GM23338 (cell line): Measurements from ENCODE around the gene ZNF511. TPM values are rescaled to one million over a fixed set of nuclear protein-coding genes. Genes with fewer than 3 reads are reported as not detected.

ENCODE experiments used
- ATAC-seq: fragments of 200-7000 bp; cut with Tn5 transposase; 3 replicates; pipeline ENCODE4 v1.9.1; 2020
- DNase-seq: peaks from one replicate; pipeline ENCODE4 v3.0.0-alpha.2; 2015; ENCODE audit warnings: low spot score
- H2AFZ ChIP-seq: fragments of 200-600 bp; sonication (generic); 2 replicates; pipeline ENCODE4 v1.8.0; 2016; ENCODE audit warnings: antibody characterized with exemption, mild to moderate bottlenecking, moderate library complexity
- H3F3A ChIP-seq: fragments of 200-600 bp; sonication (generic); replicated peaks from 2 replicates; pipeline ENCODE4 v1.8.0; 2017; ENCODE audit warnings: antibody characterized with exemption, mixed run types, low read depth
- H3K27ac ChIP-seq: fragments of 200-600 bp; sonication (generic); 2 replicates; pipeline ENCODE4 v1.6.1; 2016; ENCODE audit warnings: low read depth
- H3K27me3 ChIP-seq: fragments of 200-600 bp; sonication (generic); 2 replicates; pipeline ENCODE4 v1.8.0; 2016; ENCODE audit warnings: mild to moderate bottlenecking, mixed run types, moderate library complexity; ENCODE audit not compliant: insufficient read depth
- H3K36me3 ChIP-seq: fragments of 200-600 bp; sonication (generic); 2 replicates; pipeline ENCODE4 v1.8.0; 2016; ENCODE audit warnings: mild to moderate bottlenecking; ENCODE audit not compliant: insufficient read depth
- H3K4me1 ChIP-seq: fragments of 200-600 bp; sonication (generic); 2 replicates; pipeline ENCODE4 v1.8.0; 2016; ENCODE audit warnings: mild to moderate bottlenecking, moderate library complexity; ENCODE audit not compliant: insufficient read depth
- H3K4me2 ChIP-seq: fragments of 200-600 bp; sonication (generic); 2 replicates; pipeline ENCODE4 v1.7.1; 2017; ENCODE audit warnings: mixed run types
- H3K4me3 ChIP-seq: fragments of 200-600 bp; sonication (generic); 2 replicates; pipeline ENCODE4 v1.6.1; 2016; ENCODE audit warnings: mixed run types
- H3K79me2 ChIP-seq: fragments of 200-600 bp; sonication (generic); replicated peaks from 2 replicates; pipeline ENCODE4 v1.8.0; 2017; ENCODE audit warnings: mild to moderate bottlenecking; ENCODE audit not compliant: insufficient read depth
- H3K9me2 ChIP-seq: fragments of 200-600 bp; sonication (generic); 2 replicates; pipeline ENCODE4 v1.8.0; 2017; ENCODE audit not compliant: insufficient read depth
- H4K20me1 ChIP-seq: fragments of 200-600 bp; sonication (generic); replicated peaks from 2 replicates; pipeline ENCODE4 v1.8.0; 2017; ENCODE audit warnings: mild to moderate bottlenecking; ENCODE audit not compliant: insufficient read depth
- H3K27ac Mint-ChIP-seq: 2 replicates; pipeline ENCODE4 v1.8.0; 2020; ENCODE audit warnings: inconsistent platforms, mild to moderate bottlenecking, moderate library complexity, mixed read lengths
- H3K27me3 Mint-ChIP-seq: 3 replicates; pipeline ENCODE4 v1.8.0; 2022; ENCODE audit warnings: low read depth, mild to moderate bottlenecking, moderate library complexity, mixed read lengths, inconsistent platforms; ENCODE audit not compliant: insufficient read depth, poor library complexity
- H3K36me3 Mint-ChIP-seq: 3 replicates; pipeline ENCODE4 v1.8.0; 2021; ENCODE audit warnings: low read depth, mild to moderate bottlenecking, inconsistent platforms, moderate library complexity, mixed read lengths
- H3K4me1 Mint-ChIP-seq: 3 replicates; pipeline ENCODE4 v1.8.0; 2020; ENCODE audit warnings: mild to moderate bottlenecking, inconsistent platforms, mixed read lengths
- H3K4me3 Mint-ChIP-seq: 3 replicates; pipeline ENCODE4 v1.8.0; 2021; ENCODE audit warnings: moderate library complexity, mild to moderate bottlenecking, inconsistent platforms, mixed read lengths
- H3K9me3 Mint-ChIP-seq: 3 replicates; pipeline ENCODE4 v1.8.0; 2020; ENCODE audit warnings: moderate library complexity, mild to moderate bottlenecking, inconsistent platforms, mixed read lengths
- CREB1 ChIP-seq: fragments of 250-450 bp; sonication (Bioruptor Pico); IDR thresholded peaks from 2 replicates; pipeline ENCODE4 v1.5.0; 2020; ENCODE audit warnings: low read depth, mild to moderate bottlenecking, moderate library complexity
- EZH2 ChIP-seq: fragments of 200-600 bp; sonication (generic); IDR thresholded peaks from one replicate; pipeline ENCODE4 v1.8.0; 2017; ENCODE audit warnings: antibody characterized with exemption, mild to moderate bottlenecking, low read depth; ENCODE audit not compliant: unreplicated experiment
- JUNB ChIP-seq: IDR thresholded peaks from one replicate; pipeline ENCODE4 v1.6.1; 2016; ENCODE audit warnings: antibody characterized with exemption; ENCODE audit not compliant: unreplicated experiment
- NANOG ChIP-seq: IDR thresholded peaks from 2 replicates; pipeline ENCODE4 v1.6.1; 2016; ENCODE audit warnings: antibody characterized with exemption, borderline replicate concordance
- POLR2AphosphoS5 ChIP-seq: IDR thresholded peaks from 2 replicates; pipeline ENCODE4 v1.6.1; 2016; ENCODE audit warnings: antibody characterized with exemption, low read depth
- STAT1 ChIP-seq: IDR thresholded peaks from one replicate; pipeline ENCODE4 v1.6.1; 2016; ENCODE audit warnings: antibody characterized with exemption; ENCODE audit not compliant: unreplicated experiment
- ZNF114 ChIP-seq: fragments of 250-450 bp; sonication (Bioruptor Pico); IDR thresholded peaks from 2 replicates; pipeline ENCODE4 v1.5.0; 2020; ENCODE audit warnings: mild to moderate bottlenecking, moderate library complexity
- ZNF331 ChIP-seq: fragments of 250-450 bp; sonication (Bioruptor Pico); IDR thresholded peaks from 2 replicates; pipeline ENCODE4 v1.5.0; 2020; ENCODE audit warnings: low read depth, mild to moderate bottlenecking, moderate library complexity
- polyA plus RNA-seq: library from polyadenylated mRNA; unstranded; fragments of >200 nt; fragmentation: Nextera tagmentation; extraction: Ambion mirVana; gene quantifications from 2 replicates; pipeline ENCODE4 v1.2.1, GENCODE V29; 2016
- total RNA-seq: library from RNA; depleted of rRNA; stranded (reverse); fragments of >200 nt; shearing (Covaris generic); gene quantifications from 2 replicates; pipeline ENCODE4 v1.2.3, GENCODE V29; 2014
- TF ChIP-seq, protein P1 (sequence below): IDR thresholded peaks from 2 replicates; pipeline ENCODE4 v1.6.1; 2016; ENCODE audit warnings: antibody characterized with exemption
- TF ChIP-seq, protein P2 (sequence below): IDR thresholded peaks from one replicate; pipeline ENCODE4 v1.6.1; 2018; ENCODE audit warnings: antibody characterized with exemption; ENCODE audit not compliant: unreplicated experiment
- TF ChIP-seq, protein P3 (sequence below), 2 experiments: fragments of 200-600 bp in 1 of 2; sonication (generic) in 1 of 2; conservative IDR thresholded peaks; 2 replicates each; pipeline versions ENCODE4 v1.5.1 to v1.6.1; 2016 to 2017; ENCODE audit warnings: antibody characterized with exemption in 2 of 2, low read depth in 2 of 2, mild to moderate bottlenecking in 2 of 2, moderate library complexity in 1 of 2
- TF ChIP-seq, protein P4 (sequence below): fragments of 250-450 bp; sonication (Bioruptor Pico); IDR thresholded peaks from 2 replicates; pipeline ENCODE4 v1.5.0; 2020; ENCODE audit warnings: mild to moderate bottlenecking, moderate library complexity

ZNF511 gene
- total and polyA plus RNA-seq, 2 experiments from 2014 or later: 41.3 to 104 TPM

DNA sequence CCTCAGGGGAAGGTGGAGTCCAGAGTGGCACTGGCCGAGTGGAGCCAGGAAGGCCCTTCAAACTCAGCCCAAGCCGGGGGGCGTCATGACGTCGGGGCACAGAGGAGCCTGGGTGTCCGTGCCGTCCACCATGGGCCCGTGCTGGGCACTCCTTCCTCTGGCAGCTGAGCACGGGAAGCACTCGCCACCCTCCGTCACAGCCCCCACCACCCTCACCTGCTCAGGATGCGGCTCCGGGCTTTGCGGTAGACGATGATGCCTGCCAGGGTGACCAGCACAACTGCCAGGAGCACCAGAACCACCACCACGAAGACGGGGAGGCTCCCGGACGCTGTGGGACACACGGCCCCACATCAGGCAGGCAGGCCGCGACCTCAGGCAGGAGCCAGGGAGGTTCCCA lies 40.2 kb upstream of the ZNF511 start (continued):
- no peak for TF ChIP-seq POLR2AphosphoS5
- TF ChIP-seq ZNF114 (CRISPR knock-in tag): no peak
- TF ChIP-seq EZH2: no peak
- TF ChIP-seq JUNB: no peak
- no peak for TF ChIP-seq ZNF331 (CRISPR knock-in tag)
- TF ChIP-seq STAT1: no peak
- TF ChIP-seq, protein P1, sequence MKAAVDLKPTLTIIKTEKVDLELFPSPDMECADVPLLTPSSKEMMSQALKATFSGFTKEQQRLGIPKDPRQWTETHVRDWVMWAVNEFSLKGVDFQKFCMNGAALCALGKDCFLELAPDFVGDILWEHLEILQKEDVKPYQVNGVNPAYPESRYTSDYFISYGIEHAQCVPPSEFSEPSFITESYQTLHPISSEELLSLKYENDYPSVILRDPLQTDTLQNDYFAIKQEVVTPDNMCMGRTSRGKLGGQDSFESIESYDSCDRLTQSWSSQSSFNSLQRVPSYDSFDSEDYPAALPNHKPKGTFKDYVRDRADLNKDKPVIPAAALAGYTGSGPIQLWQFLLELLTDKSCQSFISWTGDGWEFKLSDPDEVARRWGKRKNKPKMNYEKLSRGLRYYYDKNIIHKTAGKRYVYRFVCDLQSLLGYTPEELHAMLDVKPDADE: no peak
- no peak for TF ChIP-seq CREB1 (CRISPR knock-in tag)

DNA sequence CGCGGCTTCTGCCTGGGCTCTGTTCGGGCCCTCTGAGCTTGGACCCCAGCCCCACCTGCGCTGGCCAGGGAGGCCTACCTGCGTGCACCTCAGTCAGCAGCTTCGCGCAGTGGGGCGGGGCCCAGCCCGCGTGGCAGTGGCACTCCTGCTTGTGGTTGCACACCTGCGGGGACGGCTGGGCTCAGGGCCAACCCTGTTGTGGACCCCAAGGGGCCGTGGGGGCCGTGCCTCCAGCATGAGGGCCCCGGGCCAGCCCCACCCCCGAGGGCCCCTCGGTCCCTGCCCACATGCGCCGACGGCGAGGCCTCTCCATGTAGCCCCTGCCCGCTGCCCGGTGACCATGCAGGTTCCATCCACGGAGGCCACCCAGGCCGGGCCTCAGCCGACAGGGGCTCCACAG lies 39.3 kb upstream of the ZNF511 start:
- H3K4me1 ChIP-seq: no peaks in the 10 kb centered on the region
- H3K9me3 Mint-ChIP-seq: no peaks in the 10 kb centered on the region
- no peak overlapping the region for H3K4me3 ChIP-seq
- no peak overlapping the region for H3K27ac ChIP-seq
- no peaks in the 10 kb centered on the region for H3F3A ChIP-seq
- no peaks in the 10 kb centered on the region for H4K20me1 ChIP-seq
- H3K4me1 Mint-ChIP-seq: no peaks in the 10 kb centered on the region; the same call in 2 of the 3 replicates
- DNase-seq (no peak), ATAC-seq (no peak)
- H3K27me3 Mint-ChIP-seq: peaks cover 6% of the 10 kb centered on the region
- no peak overlapping the region for H3K27ac Mint-ChIP-seq
- H3K9me2 ChIP-seq: no peaks in the 10 kb centered on the region
- no peak overlapping the region for H2AFZ ChIP-seq
- no peak overlapping the region for H3K4me3 Mint-ChIP-seq
- no peak overlapping the region for H3K4me2 ChIP-seq
- H3K36me3 Mint-ChIP-seq: peaks cover 3% of the 10 kb centered on the region; the same call in 1 of the 3 replicates
- no peaks in the 10 kb centered on the region for H3K27me3 ChIP-seq
- H3K79me2 ChIP-seq: no peaks in the 10 kb centered on the region
- H3K36me3 ChIP-seq: no peaks in the 10 kb centered on the region
- TF ChIP-seq ZNF331 (CRISPR knock-in tag) (no peak), STAT1 (no peak), NANOG (no peak), CREB1 (CRISPR knock-in tag) (no peak), ZNF114 (CRISPR knock-in tag) (no peak)
- TF ChIP-seq, protein P1: no peak
- TF ChIP-seq, protein P2, sequence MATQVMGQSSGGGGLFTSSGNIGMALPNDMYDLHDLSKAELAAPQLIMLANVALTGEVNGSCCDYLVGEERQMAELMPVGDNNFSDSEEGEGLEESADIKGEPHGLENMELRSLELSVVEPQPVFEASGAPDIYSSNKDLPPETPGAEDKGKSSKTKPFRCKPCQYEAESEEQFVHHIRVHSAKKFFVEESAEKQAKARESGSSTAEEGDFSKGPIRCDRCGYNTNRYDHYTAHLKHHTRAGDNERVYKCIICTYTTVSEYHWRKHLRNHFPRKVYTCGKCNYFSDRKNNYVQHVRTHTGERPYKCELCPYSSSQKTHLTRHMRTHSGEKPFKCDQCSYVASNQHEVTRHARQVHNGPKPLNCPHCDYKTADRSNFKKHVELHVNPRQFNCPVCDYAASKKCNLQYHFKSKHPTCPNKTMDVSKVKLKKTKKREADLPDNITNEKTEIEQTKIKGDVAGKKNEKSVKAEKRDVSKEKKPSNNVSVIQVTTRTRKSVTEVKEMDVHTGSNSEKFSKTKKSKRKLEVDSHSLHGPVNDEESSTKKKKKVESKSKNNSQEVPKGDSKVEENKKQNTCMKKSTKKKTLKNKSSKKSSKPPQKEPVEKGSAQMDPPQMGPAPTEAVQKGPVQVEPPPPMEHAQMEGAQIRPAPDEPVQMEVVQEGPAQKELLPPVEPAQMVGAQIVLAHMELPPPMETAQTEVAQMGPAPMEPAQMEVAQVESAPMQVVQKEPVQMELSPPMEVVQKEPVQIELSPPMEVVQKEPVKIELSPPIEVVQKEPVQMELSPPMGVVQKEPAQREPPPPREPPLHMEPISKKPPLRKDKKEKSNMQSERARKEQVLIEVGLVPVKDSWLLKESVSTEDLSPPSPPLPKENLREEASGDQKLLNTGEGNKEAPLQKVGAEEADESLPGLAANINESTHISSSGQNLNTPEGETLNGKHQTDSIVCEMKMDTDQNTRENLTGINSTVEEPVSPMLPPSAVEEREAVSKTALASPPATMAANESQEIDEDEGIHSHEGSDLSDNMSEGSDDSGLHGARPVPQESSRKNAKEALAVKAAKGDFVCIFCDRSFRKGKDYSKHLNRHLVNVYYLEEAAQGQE: no peak
- TF ChIP-seq, protein P3, sequence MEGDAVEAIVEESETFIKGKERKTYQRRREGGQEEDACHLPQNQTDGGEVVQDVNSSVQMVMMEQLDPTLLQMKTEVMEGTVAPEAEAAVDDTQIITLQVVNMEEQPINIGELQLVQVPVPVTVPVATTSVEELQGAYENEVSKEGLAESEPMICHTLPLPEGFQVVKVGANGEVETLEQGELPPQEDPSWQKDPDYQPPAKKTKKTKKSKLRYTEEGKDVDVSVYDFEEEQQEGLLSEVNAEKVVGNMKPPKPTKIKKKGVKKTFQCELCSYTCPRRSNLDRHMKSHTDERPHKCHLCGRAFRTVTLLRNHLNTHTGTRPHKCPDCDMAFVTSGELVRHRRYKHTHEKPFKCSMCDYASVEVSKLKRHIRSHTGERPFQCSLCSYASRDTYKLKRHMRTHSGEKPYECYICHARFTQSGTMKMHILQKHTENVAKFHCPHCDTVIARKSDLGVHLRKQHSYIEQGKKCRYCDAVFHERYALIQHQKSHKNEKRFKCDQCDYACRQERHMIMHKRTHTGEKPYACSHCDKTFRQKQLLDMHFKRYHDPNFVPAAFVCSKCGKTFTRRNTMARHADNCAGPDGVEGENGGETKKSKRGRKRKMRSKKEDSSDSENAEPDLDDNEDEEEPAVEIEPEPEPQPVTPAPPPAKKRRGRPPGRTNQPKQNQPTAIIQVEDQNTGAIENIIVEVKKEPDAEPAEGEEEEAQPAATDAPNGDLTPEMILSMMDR (conservative IDR thresholded peaks at IDR 0.05; ENCODE audit: low read depth in 2 of 2): no peak
- TF ChIP-seq, protein P4, sequence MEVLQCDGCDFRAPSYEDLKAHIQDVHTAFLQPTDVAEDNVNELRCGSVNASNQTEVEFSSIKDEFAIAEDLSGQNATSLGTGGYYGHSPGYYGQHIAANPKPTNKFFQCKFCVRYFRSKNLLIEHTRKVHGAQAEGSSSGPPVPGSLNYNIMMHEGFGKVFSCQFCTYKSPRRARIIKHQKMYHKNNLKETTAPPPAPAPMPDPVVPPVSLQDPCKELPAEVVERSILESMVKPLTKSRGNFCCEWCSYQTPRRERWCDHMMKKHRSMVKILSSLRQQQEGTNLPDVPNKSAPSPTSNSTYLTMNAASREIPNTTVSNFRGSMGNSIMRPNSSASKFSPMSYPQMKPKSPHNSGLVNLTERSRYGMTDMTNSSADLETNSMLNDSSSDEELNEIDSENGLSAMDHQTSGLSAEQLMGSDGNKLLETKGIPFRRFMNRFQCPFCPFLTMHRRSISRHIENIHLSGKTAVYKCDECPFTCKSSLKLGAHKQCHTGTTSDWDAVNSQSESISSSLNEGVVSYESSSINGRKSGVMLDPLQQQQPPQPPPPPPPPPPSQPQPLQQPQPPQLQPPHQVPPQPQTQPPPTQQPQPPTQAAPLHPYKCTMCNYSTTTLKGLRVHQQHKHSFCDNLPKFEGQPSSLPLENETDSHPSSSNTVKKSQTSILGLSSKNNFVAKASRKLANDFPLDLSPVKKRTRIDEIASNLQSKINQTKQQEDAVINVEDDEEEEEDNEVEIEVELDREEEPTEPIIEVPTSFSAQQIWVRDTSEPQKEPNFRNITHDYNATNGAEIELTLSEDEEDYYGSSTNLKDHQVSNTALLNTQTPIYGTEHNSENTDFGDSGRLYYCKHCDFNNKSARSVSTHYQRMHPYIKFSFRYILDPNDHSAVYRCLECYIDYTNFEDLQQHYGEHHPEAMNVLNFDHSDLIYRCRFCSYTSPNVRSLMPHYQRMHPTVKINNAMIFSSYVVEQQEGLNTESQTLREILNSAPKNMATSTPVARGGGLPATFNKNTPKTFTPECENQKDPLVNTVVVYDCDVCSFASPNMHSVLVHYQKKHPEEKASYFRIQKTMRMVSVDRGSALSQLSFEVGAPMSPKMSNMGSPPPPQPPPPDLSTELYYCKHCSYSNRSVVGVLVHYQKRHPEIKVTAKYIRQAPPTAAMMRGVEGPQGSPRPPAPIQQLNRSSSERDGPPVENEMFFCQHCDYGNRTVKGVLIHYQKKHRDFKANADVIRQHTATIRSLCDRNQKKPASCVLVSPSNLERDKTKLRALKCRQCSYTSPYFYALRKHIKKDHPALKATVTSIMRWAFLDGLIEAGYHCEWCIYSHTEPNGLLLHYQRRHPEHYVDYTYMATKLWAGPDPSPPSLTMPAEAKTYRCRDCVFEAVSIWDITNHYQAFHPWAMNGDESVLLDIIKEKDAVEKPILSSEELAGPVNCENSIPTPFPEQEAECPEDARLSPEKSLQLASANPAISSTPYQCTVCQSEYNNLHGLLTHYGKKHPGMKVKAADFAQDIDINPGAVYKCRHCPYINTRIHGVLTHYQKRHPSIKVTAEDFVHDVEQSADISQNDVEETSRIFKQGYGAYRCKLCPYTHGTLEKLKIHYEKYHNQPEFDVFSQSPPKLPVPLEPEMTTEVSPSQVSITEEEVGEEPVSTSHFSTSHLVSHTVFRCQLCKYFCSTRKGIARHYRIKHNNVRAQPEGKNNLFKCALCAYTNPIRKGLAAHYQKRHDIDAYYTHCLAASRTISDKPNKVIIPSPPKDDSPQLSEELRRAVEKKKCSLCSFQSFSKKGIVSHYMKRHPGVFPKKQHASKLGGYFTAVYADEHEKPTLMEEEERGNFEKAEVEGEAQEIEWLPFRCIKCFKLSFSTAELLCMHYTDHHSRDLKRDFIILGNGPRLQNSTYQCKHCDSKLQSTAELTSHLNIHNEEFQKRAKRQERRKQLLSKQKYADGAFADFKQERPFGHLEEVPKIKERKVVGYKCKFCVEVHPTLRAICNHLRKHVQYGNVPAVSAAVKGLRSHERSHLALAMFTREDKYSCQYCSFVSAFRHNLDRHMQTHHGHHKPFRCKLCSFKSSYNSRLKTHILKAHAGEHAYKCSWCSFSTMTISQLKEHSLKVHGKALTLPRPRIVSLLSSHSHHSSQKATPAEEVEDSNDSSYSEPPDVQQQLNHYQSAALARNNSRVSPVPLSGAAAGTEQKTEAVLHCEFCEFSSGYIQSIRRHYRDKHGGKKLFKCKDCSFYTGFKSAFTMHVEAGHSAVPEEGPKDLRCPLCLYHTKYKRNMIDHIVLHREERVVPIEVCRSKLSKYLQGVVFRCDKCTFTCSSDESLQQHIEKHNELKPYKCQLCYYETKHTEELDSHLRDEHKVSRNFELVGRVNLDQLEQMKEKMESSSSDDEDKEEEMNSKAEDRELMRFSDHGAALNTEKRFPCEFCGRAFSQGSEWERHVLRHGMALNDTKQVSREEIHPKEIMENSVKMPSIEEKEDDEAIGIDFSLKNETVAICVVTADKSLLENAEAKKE (CRISPR knock-in tag): no peak
